Mononuclear cell (primary cell): ENCODE measurements around the gene TPPP2. TPM values are rescaled to one million over a fixed set of nuclear protein-coding genes. Genes with fewer than 3 reads are reported as not detected.

Source experiments
- H3K27me3 ChIP-seq: 2 replicates; pipeline ENCODE4 v1.6.0; 2011; ENCODE audit warnings: low read length, control low read depth; ENCODE audit not compliant: insufficient read depth
- H3K4me1 ChIP-seq: 2 replicates; pipeline ENCODE4 v1.5.1; 2011; ENCODE audit warnings: mild to moderate bottlenecking, low read length, control low read depth; ENCODE audit not compliant: insufficient read depth
- H3K4me3 ChIP-seq: 2 replicates; pipeline ENCODE4 v1.5.1; 2011; ENCODE audit warnings: mild to moderate bottlenecking, low read length, moderate library complexity
- H3K9me3 ChIP-seq: 2 replicates; pipeline ENCODE4 v1.5.1; 2011; ENCODE audit warnings: low read depth, mild to moderate bottlenecking, control low read depth, low read length
- total RNA-seq: library from RNA; depleted of rRNA; stranded (reverse); fragments of >200 nt; gene quantifications from one replicate; pipeline ENCODE4 v1.2.3, GENCODE V29; 2012

The TPPP2 gene
- total RNA-seq, 1 donor: not detected

GRCh38 chr14:21071225-21072030 is 41.4 kb downstream of the TPPP2 start:
- Histone ChIP-seq H3K4me1 (peaks cover 45% of the 10 kb centered on the region), H3K9me3 (no peaks in the 10 kb centered on the region), H3K4me3 (peak overlapping the region; percentile 49), H3K27me3 (peaks cover 34% of the 10 kb centered on the region)

- peak overlapping the region; percentile 49 for H3K4me3 ChIP-seq
- H3K27me3 ChIP-seq: peaks cover 32% of the 10 kb centered on the region
Observed at GRCh38 chr14:21072031-21072473, 42.0 kb downstream of the TPPP2 start.

GRCh38 chr14:21072781-21073339 is 42.8 kb downstream of the TPPP2 start:
- H3K4me1 ChIP-seq: peaks cover 45% of the 10 kb centered on the region
- H3K9me3 ChIP-seq: no peaks in the 10 kb centered on the region
- H3K4me3 ChIP-seq: no peak overlapping the region
- peaks cover 25% of the 10 kb centered on the region for H3K27me3 ChIP-seq

More at GRCh38 chr14:21072031-21072473, 42.0 kb downstream of the TPPP2 start:
- H3K4me1 ChIP-seq: peaks cover 45% of the 10 kb centered on the region
- no peaks in the 10 kb centered on the region for H3K9me3 ChIP-seq

GRCh38 chr14:21073921-21074320 is 43.9 kb downstream of the TPPP2 start:
- Histone ChIP-seq H3K27me3 (peaks cover 17% of the 10 kb centered on the region), H3K9me3 (no peaks in the 10 kb centered on the region), H3K4me1 (peaks cover 39% of the 10 kb centered on the region), H3K4me3 (no peak overlapping the region)

- Histone ChIP-seq H3K9me3 (no peaks in the 10 kb centered on the region), H3K4me1 (peaks cover 32% of the 10 kb centered on the region), H3K4me3 (no peak overlapping the region), H3K27me3 (peaks cover 10% of the 10 kb centered on the region)
Observed at GRCh38 chr14:21074398-21075272, 44.6 kb downstream of the TPPP2 start.

GRCh38 chr14:21075719-21076437 is 45.9 kb downstream of the TPPP2 start:
- H3K9me3 ChIP-seq: no peaks in the 10 kb centered on the region
- H3K27me3 ChIP-seq: peaks cover 2% of the 10 kb centered on the region
- H3K4me1 ChIP-seq: peaks cover 23% of the 10 kb centered on the region
- H3K4me3 ChIP-seq: no peak overlapping the region

- Histone ChIP-seq H3K4me3 (no peak overlapping the region), H3K9me3 (no peaks in the 10 kb centered on the region), H3K4me1 (peaks cover 6% of the 10 kb centered on the region), H3K27me3 (no peaks in the 10 kb centered on the region)
Observed at GRCh38 chr14:21077672-21078071, 47.7 kb downstream of the TPPP2 start.

- Histone ChIP-seq H3K4me1 (no peaks in the 10 kb centered on the region), H3K9me3 (no peaks in the 10 kb centered on the region)
Observed at GRCh38 chr14:21078287-21078686, 48.3 kb downstream of the TPPP2 start.

GRCh38 chr14:21078726-21079125 is 48.7 kb downstream of the TPPP2 start:
- H3K4me1 ChIP-seq: no peaks in the 10 kb centered on the region
- H3K4me3 ChIP-seq: no peak overlapping the region
- no peaks in the 10 kb centered on the region for H3K9me3 ChIP-seq
- H3K27me3 ChIP-seq: no peaks in the 10 kb centered on the region

More at GRCh38 chr14:21078287-21078686, 48.3 kb downstream of the TPPP2 start:
- Histone ChIP-seq H3K27me3 (no peaks in the 10 kb centered on the region), H3K4me3 (no peak overlapping the region)

- H3K4me1 ChIP-seq: peaks cover 25% of the 10 kb centered on the region
- no peaks in the 10 kb centered on the region for H3K9me3 ChIP-seq
- no peaks in the 10 kb centered on the region for H3K27me3 ChIP-seq
- no peak overlapping the region for H3K4me3 ChIP-seq
Observed at GRCh38 chr14:21081521-21082142, 51.6 kb downstream of the TPPP2 start.

Other genes starting within 250 kb of the TPPP2 start
- gene RNASE6, start 248.9 kb upstream of the TPPP2 start, total RNA-seq: 31.5 TPM
- gene RNASE1, start 227.4 kb upstream of the TPPP2 start, total RNA-seq: not detected
- 2.2 TPM for gene RNASE3, start 138.8 kb upstream of the TPPP2 start, total RNA-seq
- gene RNASE2, start 74.7 kb upstream of the TPPP2 start, total RNA-seq: 38.3 TPM
- 50.6 TPM for gene METTL17, start 40.2 kb upstream of the TPPP2 start, total RNA-seq
- not detected for gene SLC39A2, start 30.9 kb upstream of the TPPP2 start, total RNA-seq
- gene NDRG2, start 5.2 kb upstream of the TPPP2 start, total RNA-seq: 9.7 TPM
- gene RNASE13, start 4.6 kb downstream of the TPPP2 start, total RNA-seq: not detected
- not detected for gene RNASE7, start 12.1 kb downstream of the TPPP2 start, total RNA-seq
- not detected for gene RNASE8, start 27.6 kb downstream of the TPPP2 start, total RNA-seq
- 12.9 TPM for gene ARHGEF40, start 40.1 kb downstream of the TPPP2 start, total RNA-seq
- 8.9 TPM for gene ZNF219, start 68.4 kb downstream of the TPPP2 start, total RNA-seq
- 0.21 TPM for gene TMEM253, start 70.8 kb downstream of the TPPP2 start, total RNA-seq
- not detected for gene OR5AU1, start 125.8 kb downstream of the TPPP2 start, total RNA-seq
- 1,082 TPM for gene HNRNPC, start 239.2 kb downstream of the TPPP2 start, total RNA-seq
- 0.42 TPM for gene RPGRIP1, start 249.9 kb downstream of the TPPP2 start, total RNA-seq